Rectal smooth muscle tissue (tissue), 1 donor: ENCODE results near the gene LDB2.

ENCODE experiments used
- H3K27ac ChIP-seq: one replicate; pipeline ENCODE4 v1.7.0; 2013; ENCODE audit warnings: low read depth, low read length, inconsistent platforms
- H3K27me3 ChIP-seq: one replicate; pipeline ENCODE4 v1.7.0; 2013; ENCODE audit warnings: low read length; ENCODE audit not compliant: control insufficient read depth, insufficient read depth
- H3K36me3 ChIP-seq: one replicate; pipeline ENCODE4 v1.7.0; 2013; ENCODE audit warnings: low read length; ENCODE audit not compliant: control insufficient read depth, insufficient read depth
- H3K4me1 ChIP-seq: one replicate; pipeline ENCODE4 v1.7.0; 2013; ENCODE audit warnings: low read length; ENCODE audit not compliant: control insufficient read depth, insufficient read depth
- H3K4me3 ChIP-seq: one replicate; pipeline ENCODE4 v1.7.0; 2013; ENCODE audit warnings: low read length
- H3K9ac ChIP-seq: one replicate; pipeline ENCODE4 v1.7.0; 2013; ENCODE audit warnings: low read length

The LDB2 gene

DNA sequence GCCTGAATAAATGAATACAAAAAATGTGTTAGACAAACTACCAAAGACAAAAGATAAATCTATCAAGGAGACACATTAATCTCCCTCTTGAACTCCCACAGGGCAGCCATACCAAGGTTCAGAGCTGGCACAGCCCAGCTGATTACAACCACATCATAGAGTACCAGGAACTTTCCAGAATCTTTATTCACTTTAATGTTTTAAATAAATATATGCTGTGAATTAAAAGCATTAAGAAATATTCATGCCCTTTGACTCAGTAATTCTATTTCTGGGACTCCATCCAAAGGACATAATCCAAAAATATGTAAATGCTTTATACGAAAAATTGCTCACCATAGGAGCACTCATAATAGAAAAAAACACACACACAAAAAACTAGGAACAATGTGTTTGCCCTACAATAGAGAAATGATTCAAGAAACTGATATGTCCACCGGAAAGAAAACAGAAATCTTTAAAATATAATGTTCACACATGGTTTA, 126.0 kb downstream of the LDB2 start:
- Histone ChIP-seq H3K9ac (no peak overlapping the region), H3K36me3 (no peaks in the 10 kb centered on the region), H3K27ac (no peak overlapping the region), H3K4me3 (no peak overlapping the region), H3K4me1 (no peaks in the 10 kb centered on the region), H3K27me3 (no peaks in the 10 kb centered on the region)

DNA sequence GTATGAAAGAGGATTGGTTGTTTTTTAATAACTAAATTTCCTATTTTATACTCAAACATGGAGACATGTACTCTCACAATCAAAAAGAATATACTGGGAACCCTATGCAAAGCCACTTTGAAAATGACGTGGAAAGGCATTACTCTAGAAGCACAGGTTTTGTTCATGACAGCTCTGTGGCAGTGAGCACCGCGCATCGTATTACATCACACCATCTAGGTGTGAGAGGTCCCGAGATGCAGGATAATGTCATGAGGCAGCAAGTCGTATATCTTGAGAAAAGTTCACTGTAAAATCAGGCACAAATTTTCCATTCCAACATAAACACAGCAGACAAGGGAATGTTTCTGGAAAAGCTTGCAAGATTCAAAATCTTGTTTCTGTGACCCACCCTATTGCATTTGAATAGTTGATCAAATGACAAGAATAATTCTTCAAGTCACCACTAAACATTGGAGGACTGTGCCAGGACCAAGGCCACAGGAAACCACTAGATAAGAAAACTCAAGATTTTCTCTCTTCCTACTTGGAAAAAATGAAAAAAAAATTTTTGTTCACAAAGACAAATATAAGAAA, 127.6 kb downstream of the LDB2 start:
- no peaks in the 10 kb centered on the region for H3K27me3 ChIP-seq

DNA sequence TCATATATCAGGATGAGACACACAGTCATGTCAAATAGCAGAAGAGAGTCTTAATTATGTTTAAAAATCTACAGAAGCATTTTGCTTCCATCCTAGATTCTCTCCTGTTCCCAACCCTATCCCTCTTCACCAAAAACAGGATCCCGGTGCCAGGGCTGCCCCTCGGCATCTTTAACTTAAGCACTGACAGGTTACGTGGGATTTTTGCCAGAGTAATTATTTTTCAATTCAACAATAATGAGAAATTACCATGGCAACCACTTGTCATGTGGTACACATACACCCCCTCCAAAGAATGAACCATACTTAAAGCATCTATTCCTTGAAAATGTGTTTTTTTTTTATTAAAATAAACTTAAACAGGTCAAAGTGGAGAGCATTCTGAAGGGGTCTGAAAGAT, 130.6 kb downstream of the LDB2 start:
- H3K27ac ChIP-seq, result no peak overlapping the region
- H3K4me3 ChIP-seq, result no peak overlapping the region
- H3K9ac ChIP-seq, result no peak overlapping the region
- no peaks in the 10 kb centered on the region for H3K36me3 ChIP-seq
- H3K4me1 ChIP-seq, result no peaks in the 10 kb centered on the region
- H3K27me3 ChIP-seq, result no peaks in the 10 kb centered on the region

More for the DNA sequence above, 127.6 kb downstream of the LDB2 start:
- no peak overlapping the region for H3K27ac ChIP-seq
- H3K9ac ChIP-seq, result no peak overlapping the region
- H3K4me3 ChIP-seq, result no peak overlapping the region
- H3K4me1 ChIP-seq, result no peaks in the 10 kb centered on the region
- H3K36me3 ChIP-seq, result no peaks in the 10 kb centered on the region

DNA sequence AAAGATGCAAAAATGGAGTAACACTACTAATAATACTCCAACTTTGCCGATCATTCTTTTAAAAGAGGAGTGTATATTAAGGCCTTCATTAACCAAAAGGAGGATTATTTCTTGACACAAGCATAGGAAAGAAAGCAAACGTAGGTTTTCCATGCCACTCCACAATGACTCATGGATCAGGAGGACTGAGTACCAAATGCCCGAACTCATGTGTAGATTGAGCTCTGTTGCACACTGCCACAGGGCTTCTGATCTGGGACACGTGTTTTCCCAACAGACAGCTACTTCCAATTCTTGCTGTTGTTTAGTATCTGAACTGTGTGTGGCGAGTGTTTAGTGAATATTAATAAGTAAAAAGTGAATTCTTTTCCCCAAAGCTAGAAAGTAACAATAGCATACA, 131.2 kb downstream of the LDB2 start:
- Histone ChIP-seq H3K36me3 (no peaks in the 10 kb centered on the region), H3K27me3 (no peaks in the 10 kb centered on the region), H3K9ac (no peak overlapping the region), H3K4me1 (no peaks in the 10 kb centered on the region), H3K4me3 (no peak overlapping the region), H3K27ac (no peak overlapping the region)

DNA sequence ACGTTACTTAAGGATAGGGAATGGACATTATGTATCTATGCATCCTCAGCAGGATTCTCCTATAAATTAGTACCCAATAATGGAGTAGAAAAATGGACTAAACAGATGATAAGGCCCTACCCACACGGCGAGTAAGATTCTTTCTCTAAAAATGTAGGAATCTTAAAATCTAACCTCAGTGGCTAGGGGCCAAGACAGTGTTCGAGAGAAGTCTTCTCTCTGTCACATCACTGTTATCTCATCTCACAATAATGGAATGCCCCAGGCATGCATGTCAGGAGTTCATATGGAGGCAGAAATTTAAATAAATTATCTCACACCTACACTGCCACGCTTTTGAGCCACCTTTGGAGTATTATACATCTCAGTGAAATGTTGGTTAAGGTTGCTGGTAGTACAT, 132.9 kb downstream of the LDB2 start:
- Histone ChIP-seq H3K36me3 (no peaks in the 10 kb centered on the region), H3K4me1 (no peaks in the 10 kb centered on the region), H3K27ac (no peak overlapping the region), H3K9ac (no peak overlapping the region), H3K27me3 (no peaks in the 10 kb centered on the region), H3K4me3 (no peak overlapping the region)

DNA sequence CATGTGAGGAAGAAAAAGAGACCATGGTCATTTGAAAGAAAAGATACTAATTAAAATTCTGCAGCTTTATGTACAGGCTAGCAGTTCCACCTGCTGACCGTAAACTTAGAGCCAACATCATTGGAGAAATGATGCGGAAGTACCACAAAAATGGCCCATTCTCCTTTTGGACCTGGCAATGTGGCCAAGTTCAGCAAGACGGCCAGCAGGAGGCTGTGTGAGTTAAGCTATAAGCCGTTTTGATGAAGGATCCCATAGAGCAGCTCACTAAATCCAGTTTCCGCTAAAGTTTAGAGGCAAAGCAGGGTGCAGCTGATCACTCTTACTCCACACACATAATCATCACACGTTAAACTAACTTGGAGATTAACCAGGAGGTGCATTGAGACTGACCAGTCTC, 133.8 kb downstream of the LDB2 start:
- Histone ChIP-seq H3K27me3 (no peaks in the 10 kb centered on the region), H3K4me1 (no peaks in the 10 kb centered on the region), H3K36me3 (no peaks in the 10 kb centered on the region), H3K27ac (no peak overlapping the region), H3K9ac (no peak overlapping the region), H3K4me3 (no peak overlapping the region)

DNA sequence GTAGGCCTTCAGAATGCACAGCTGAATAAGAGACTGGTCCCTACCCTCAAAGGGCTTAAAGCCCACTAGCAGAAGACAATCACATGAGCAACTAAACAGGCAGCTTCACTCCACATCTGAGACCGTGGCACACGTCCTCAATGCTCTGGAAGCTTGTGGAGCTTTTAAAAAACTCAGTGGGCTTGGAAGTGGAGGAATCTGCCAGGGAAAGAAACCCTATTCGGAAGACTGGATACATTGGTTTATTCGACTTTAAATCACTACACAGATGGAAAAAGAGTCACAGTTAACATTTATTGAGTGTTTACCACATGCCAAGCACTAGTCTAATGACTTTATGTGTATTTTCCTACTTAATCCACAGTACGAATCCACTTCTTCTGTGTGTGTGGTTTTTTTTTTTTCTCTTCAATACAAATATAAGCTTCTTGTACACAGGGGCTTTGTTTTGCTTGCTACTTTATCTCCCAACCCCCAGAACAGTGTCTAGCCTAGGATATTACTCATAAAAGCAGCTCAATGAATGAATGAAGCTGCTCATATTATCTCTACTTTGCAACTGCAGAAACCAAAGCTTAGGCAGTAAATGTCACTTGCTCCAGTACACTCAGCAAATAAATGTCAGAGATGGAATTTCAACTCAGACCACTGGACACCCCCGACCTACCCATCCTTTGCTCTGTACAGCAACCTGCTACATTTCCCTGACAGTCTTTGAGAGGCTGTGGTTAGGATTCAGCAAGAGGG, 137.7 kb downstream of the LDB2 start:
- H3K27ac ChIP-seq, result no peak overlapping the region
- no peak overlapping the region for H3K4me3 ChIP-seq
- H3K4me1 ChIP-seq, result no peaks in the 10 kb centered on the region
- no peak overlapping the region for H3K9ac ChIP-seq
- H3K36me3 ChIP-seq, result no peaks in the 10 kb centered on the region
- H3K27me3 ChIP-seq, result no peaks in the 10 kb centered on the region

DNA sequence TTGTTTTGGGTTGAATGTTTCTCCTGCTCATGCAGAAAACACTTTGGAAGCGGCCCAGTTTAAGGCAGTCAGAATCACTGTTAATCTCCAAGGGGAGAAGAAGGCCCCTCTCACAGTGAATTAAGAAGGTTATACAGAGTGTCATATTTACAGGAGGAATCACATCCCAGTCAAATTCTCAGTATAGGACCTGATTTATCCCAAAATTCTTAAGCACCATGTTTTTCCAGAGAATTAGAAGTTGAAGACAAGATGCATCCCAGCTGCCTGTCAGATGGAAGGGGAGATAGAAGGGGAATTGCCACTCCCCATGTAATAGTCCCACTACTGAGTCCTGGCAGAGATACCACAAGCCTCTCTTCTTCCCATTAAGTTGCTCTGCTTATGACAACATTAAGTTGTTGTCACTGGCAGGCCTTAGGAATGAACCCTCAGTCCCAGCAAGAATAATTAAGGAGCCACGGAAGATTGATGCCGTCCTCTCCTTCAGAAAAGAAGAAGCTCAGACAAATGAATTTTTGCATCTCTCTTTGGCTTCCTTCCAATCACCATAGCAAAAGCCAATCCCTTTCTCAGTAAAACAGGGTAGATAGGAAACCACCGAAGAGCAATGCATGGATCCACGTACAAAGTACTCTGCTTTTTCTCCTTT, 138.4 kb downstream of the LDB2 start:
- no peaks in the 10 kb centered on the region for H3K4me1 ChIP-seq
- no peaks in the 10 kb centered on the region for H3K27me3 ChIP-seq
- H3K36me3 ChIP-seq, result no peaks in the 10 kb centered on the region
- H3K27ac ChIP-seq, result no peak overlapping the region
- no peak overlapping the region for H3K9ac ChIP-seq
- no peak overlapping the region for H3K4me3 ChIP-seq

DNA sequence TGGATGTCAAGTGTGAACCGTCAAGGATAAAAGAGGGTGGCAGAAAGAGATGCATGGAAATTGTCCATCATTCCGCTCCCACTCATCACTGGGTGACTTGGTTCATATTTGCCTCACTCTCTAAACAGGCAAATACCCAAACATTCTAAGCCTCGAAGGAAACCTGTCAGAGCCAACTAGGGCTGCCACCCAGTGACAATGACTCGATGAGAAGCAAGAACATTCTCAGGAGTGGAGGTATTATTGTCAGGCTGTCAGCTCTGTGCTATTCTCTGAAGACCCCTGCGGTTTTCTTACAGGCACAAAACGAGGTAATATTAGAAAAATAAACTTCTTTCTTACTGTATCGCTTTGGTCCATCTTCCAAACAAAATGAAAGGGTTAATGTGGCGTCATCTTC, 139.6 kb downstream of the LDB2 start:
- H3K36me3 ChIP-seq, result peaks cover 4% of the 10 kb centered on the region

DNA sequence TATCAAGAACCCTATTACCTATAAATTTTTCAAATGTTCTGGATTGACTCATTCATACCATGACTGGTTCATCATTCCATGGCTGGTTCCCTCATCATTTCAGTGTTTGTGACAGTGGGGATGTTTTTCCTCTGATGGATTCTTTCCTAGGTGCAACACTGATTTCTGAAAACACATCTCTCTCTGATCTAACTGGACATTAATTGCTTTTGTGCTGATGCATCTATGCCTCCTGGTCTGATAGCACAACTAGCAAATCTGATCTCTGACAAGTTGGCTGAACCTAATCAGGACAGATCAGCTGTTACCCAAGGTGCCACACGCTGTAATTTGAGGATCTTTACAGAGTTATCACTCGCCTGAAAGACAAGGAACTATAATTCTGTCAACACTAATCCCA, 140.2 kb downstream of the LDB2 start:
- Histone ChIP-seq H3K27me3 (no peaks in the 10 kb centered on the region), H3K9ac (no peak overlapping the region), H3K4me1 (no peaks in the 10 kb centered on the region), H3K27ac (no peak overlapping the region), H3K4me3 (no peak overlapping the region), H3K36me3 (peaks cover 4% of the 10 kb centered on the region)

More for the DNA sequence above, 139.6 kb downstream of the LDB2 start:
- no peak overlapping the region for H3K4me3 ChIP-seq
- H3K9ac ChIP-seq, result no peak overlapping the region
- no peaks in the 10 kb centered on the region for H3K4me1 ChIP-seq
- H3K27ac ChIP-seq, result no peak overlapping the region
- no peaks in the 10 kb centered on the region for H3K27me3 ChIP-seq

DNA sequence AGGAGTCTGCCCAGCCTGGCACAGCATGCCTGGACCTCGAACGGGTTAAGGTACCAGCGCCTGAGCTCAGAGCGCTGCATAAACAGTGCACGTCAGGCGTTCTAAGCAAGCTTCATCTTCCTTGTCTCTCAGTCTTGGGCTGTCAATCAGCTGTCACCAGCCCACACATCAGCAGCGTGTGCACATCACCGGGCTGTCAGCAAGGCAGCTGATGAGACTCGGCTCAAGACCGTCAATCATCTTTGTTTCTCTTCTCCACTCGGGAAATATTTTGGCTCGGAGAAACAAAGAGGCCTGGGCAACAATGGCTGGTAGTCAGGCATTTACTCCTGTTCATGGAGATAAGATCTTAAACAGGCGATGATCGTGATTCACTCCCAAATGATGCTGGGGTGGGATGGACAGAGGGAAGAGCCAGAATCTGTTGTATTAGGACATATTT, 141.3 kb downstream of the LDB2 start:
- Histone ChIP-seq H3K9ac (no peak overlapping the region), H3K36me3 (peaks cover 4% of the 10 kb centered on the region), H3K4me3 (no peak overlapping the region), H3K27ac (no peak overlapping the region), H3K4me1 (no peaks in the 10 kb centered on the region), H3K27me3 (no peaks in the 10 kb centered on the region)

DNA sequence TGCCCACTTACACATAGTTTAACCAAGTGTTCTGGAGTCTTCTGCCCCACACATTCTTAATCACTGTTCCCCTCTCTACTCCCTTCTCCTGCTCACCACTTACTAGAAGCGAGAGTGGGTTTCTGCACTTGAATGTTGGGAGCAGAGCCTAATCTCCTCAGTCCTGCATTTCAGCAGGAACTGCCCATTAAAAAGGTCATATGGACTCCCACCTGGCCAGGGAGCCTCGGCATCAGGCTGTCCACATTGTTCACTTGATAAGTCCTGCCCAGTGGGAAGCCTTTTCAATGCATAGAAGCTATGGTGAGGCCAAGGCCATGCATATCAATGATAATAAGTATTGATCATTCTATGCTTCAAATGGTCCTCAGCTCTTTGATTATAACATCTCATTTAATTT, 144.3 kb downstream of the LDB2 start:
- Histone ChIP-seq H3K4me1 (no peaks in the 10 kb centered on the region), H3K27ac (no peak overlapping the region), H3K9ac (no peak overlapping the region), H3K27me3 (no peaks in the 10 kb centered on the region), H3K36me3 (peaks cover 4% of the 10 kb centered on the region), H3K4me3 (no peak overlapping the region)
